Brain microvascular endothelial cell (primary cell): ENCODE data around the gene NFKBIE.

Source experiments
- DNase-seq: peaks from one replicate; pipeline ENCODE4 v3.0.0-alpha.2; 2020
- H3K27ac ChIP-seq: fragments of 250-450 bp; sonication (Bioruptor Pico); 2 replicates; pipeline ENCODE4 v1.5.1; 2020; ENCODE audit warnings: mild to moderate bottlenecking, moderate library complexity
- H3K27me3 ChIP-seq: fragments of 250-450 bp; sonication (Bioruptor Pico); replicated peaks from 2 replicates; pipeline ENCODE4 v1.5.1; 2020; ENCODE audit warnings: mild to moderate bottlenecking
- H3K36me3 ChIP-seq: fragments of 250-450 bp; sonication (Bioruptor Pico); replicated peaks from 2 replicates; pipeline ENCODE4 v1.5.1; 2020; ENCODE audit warnings: mild to moderate bottlenecking
- H3K4me3 ChIP-seq: 2 replicates; pipeline ENCODE4 v1.5.1; 2011; ENCODE audit warnings: low read depth, mild to moderate bottlenecking, control low read depth, low read length, moderate library complexity
- in situ Hi-C: cut with HindIII; loops from 2 replicates; pipeline ENCODE4 v1.10.0; 2017; ENCODE audit warnings: low sequenced_read_pairs, low pct_ligation_motif_present
- TF ChIP-seq, protein P1 (sequence below): IDR thresholded peaks from 2 replicates; pipeline ENCODE4 v1.5.1; 2011; ENCODE audit warnings: low read depth, mild to moderate bottlenecking, moderate library complexity, low read length, control low read depth, inconsistent platforms; ENCODE audit errors: missing control alignments

Gene NFKBIE

GRCh38 chr6:44226368-44227147 is 38.8 kb downstream of the NFKBIE start:
- Histone ChIP-seq H3K36me3 (no peaks in the 10 kb centered on the region), H3K27me3 (no peaks in the 10 kb centered on the region), H3K4me3 (no peak overlapping the region), H3K27ac (no peak overlapping the region)
- in situ Hi-C loops, result no loop called here
- no peak for DNase-seq
- TF ChIP-seq, protein P1, sequence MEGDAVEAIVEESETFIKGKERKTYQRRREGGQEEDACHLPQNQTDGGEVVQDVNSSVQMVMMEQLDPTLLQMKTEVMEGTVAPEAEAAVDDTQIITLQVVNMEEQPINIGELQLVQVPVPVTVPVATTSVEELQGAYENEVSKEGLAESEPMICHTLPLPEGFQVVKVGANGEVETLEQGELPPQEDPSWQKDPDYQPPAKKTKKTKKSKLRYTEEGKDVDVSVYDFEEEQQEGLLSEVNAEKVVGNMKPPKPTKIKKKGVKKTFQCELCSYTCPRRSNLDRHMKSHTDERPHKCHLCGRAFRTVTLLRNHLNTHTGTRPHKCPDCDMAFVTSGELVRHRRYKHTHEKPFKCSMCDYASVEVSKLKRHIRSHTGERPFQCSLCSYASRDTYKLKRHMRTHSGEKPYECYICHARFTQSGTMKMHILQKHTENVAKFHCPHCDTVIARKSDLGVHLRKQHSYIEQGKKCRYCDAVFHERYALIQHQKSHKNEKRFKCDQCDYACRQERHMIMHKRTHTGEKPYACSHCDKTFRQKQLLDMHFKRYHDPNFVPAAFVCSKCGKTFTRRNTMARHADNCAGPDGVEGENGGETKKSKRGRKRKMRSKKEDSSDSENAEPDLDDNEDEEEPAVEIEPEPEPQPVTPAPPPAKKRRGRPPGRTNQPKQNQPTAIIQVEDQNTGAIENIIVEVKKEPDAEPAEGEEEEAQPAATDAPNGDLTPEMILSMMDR, result no peak

- no peaks in the 10 kb centered on the region for H3K36me3 ChIP-seq
- no peak overlapping the region for H3K27ac ChIP-seq
- in situ Hi-C loops, result no loop called here
- no peak for DNase-seq
- no peak overlapping the region for H3K4me3 ChIP-seq
- TF ChIP-seq, protein P1, result no peak
- no peaks in the 10 kb centered on the region for H3K27me3 ChIP-seq
Observed at GRCh38 chr6:44225579-44226325, 39.6 kb downstream of the NFKBIE start.

DNA sequence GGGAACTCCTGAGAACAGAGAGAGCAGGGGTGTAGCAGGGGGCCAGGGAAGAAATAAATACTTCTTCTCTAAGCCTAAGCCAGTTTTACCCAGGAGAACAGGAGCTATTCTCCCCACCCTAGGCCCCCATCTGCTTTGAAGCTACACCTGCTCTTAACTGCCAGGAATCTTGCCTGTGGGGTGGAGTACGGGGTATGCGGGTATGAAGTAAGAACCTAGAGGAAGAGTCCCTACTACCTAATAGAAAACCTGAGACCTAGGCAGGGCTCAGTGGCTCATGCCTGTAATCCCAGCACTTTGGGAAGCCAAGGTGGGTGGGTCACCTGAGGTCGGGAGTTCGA is 40.4 kb downstream of the NFKBIE start:
- H3K27me3 ChIP-seq, result no peaks in the 10 kb centered on the region
- H3K27ac ChIP-seq, result no peak overlapping the region
- TF ChIP-seq, protein P1, result no peak
- in situ Hi-C loops, result no loop called here
- no peak for DNase-seq
- no peaks in the 10 kb centered on the region for H3K36me3 ChIP-seq
- H3K4me3 ChIP-seq, result no peak overlapping the region

DNA sequence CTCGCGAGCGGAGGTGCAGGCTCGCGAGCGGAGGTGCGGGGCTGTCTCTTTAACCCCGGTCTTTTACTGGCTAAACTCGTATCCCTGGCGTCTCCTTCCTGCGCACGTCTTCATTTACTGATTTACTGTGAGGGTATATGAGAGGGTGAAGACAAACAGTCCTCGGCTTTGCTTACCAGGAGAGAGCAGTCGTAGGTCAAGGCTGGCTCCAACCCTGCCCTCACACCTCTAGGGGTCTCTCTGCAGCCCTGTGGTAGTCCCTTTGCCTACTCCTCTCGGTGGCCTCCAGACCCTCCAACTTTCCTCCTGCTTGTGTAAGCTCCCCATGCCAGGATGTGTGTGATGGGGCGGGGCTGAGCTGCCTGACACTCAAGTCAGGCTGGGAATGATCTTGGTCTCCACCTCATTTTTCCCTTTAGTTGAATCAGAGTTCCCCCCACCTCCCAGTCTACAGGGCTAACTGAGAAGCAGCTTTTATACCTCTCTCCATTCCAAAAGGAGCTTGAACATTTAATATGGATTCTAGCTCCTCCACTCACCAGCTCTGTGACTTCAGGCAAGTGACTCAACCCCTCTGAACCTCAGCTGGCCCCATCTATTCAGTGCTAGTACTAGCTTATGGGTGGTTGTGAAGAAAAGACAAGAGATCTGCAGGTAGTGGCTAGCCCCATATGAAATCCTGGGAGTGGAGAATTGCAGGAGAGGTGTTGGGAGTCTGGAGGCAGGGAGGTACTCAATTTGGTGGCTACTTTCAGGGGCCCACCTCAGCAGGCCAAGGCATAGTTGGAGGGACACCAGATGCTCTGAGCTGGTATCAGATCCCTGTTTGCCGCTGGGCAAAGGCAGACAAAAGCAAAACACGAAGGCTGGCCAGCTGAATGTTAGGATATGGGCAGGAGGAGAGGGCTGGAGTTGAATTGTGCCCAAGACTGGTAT is 41.1 kb downstream of the NFKBIE start:
- H3K27me3 ChIP-seq, result no peaks in the 10 kb centered on the region
- no peak overlapping the region for H3K27ac ChIP-seq
- DNase-seq, result no peak
- H3K36me3 ChIP-seq, result no peaks in the 10 kb centered on the region
- in situ Hi-C loops, result no loop called here
- H3K4me3 ChIP-seq, result peak overlapping the region; percentile 51
- TF ChIP-seq, protein P1, result no peak

DNA sequence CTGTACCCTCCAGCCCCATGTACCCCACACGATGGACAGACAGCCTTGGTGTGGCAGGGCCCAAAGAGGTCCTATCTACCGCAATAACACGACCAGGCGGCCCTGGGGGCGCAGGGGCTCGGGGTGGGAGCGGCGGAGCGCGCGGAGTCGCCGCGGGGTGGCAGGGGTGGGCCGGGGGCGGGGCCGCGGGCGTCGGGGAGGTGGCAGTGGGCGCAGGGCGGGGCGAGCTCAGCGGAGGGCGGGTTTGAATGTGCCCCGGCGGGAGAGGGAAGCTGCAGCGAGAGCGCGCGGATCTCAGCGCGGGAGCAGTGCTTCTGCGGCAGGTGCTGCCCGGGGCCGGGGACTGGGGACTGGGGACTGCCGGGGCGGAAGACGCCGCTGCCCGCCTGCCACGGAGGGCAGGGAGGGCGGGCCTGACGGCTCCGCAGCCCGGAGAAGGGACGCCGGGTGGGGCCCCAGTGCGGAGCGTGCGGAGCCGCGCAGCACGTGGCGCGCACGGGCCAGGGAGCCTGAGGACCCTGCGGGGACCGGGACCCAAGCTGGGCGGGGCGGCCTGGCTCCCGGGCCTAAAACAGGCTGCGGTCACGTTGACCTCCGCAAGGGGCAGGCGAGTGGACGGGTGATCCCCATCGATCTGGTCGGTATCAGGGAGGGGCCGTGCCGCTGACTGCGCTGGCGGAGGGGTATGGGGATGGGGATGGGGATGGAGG is 41.9 kb downstream of the NFKBIE start, which contains the start of gene SLC29A1:
TSS of gene SLC29A1 (plus strand) at position 277 of the 710 bp plus-strand sequence. CDS start 3,719 bp downstream, outside the sequence.
- TF ChIP-seq, protein P1, result peak; percentile 10
- in situ Hi-C loops, result no loop called here
- H3K36me3 ChIP-seq, result no peaks in the 10 kb centered on the region
- peak within 1 kb of the TSS; percentile 51 for H3K4me3 ChIP-seq
- no peaks in the 10 kb centered on the region for H3K27me3 ChIP-seq
- DNase-seq, result no peak
- H3K27ac ChIP-seq, result no peak within 1 kb of the TSS
